GM18873 (cell line): ENCODE measurements around the gene PSMD9.
"Not testable (repeated sequence)": the region's sequence is repeated elsewhere in the genome, so short reads cannot be mapped to it uniquely, and the experiment has no call there.

ENCODE experiments used
- ATAC-seq: cut with Tn5 transposase; IDR thresholded peaks from one replicate; pipeline ENCODE4 v1.9.1; 2021; ENCODE audit warnings: mild to moderate bottlenecking, moderate library complexity, moderate number of reproducible peaks; ENCODE audit not compliant: unreplicated experiment, low FRiP score

Gene PSMD9, protein sequence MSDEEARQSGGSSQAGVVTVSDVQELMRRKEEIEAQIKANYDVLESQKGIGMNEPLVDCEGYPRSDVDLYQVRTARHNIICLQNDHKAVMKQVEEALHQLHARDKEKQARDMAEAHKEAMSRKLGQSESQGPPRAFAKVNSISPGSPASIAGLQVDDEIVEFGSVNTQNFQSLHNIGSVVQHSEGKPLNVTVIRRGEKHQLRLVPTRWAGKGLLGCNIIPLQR

DNA sequence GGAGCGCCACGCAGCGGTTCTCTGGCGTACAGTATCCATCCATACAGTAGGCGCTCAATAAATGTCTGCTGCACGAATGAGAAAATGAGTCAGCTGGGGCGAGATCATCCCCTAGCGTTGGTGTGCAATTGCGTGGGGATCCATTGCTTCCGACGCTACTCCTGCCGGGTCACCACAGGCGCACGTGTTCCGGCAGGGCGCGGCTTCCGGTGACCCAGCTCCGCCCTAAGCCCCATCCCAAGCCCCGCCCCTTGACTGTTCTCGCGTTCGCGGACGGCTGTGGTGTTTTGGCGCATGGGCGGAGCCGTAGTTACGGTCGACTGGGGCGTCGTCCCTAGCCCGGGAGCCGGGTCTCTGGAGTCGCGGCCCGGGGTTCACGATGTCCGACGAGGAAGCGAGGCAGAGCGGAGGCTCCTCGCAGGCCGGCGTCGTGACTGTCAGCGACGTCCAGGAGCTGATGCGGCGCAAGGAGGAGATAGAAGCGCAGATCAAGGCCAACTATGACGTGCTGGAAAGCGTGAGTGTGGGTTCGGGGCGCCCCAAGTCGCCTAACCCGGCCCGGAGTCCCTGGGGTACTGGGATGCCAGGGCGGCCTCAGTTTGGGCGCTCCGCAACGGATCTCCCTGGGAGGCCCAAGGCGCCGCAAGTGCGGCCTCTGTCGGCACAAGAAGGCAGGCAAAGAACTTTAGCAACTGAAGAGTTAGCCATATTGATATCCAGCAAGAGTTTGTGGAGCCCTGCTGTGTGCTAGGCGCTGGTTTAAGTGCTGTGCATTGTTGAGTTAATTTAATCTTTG is at the start of gene PSMD9:
TSS of gene PSMD9 (plus strand) at position 313 of the 796 bp plus-strand sequence. CDS start at position 380, 67 bp downstream.
- peak; percentile 65 for ATAC-seq

DNA sequence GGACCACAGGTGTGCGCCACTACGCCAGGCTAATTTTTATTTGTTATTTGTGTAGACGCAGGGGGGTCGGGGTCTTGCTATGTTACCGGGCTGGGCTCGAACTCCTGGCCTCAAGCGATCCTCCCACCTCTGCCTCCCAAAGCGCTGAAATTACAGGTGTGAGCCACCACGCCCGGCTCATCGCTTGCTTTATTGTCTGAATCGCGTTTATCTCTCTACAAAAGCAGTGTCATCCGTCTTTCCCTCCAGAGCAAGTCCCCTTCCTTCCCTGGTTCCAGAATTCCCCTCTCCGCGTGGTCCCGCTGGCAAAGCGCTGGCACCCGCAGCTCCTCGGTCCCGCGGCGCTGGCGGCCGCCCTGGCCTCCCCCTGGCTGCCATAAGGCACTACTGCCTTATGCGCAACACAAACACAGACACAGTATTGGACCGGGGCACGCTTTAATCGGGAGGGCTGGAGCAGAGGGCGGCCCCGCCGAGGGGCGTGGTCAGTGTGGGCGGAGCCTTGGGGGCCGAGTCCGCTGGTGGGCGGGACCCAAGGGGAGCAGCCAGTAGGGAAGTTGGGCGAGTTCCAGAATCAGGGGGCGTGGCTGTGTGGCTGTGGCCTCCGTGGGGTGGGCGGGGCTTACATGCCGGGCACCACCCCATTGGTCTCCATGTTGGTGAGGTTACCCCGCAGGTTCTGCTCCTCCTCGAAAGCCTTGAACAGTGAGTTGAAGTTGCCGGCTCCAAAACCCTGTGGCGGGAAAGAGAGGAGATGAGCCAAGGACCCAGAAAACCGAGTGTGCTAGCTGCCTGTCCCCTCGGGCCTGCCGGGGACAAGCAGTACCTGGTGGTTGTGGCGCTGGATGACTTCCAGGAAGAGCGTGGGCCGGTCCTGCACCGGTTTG is 49.2 kb upstream of the PSMD9 start:
- ATAC-seq = peak; percentile 90

DNA sequence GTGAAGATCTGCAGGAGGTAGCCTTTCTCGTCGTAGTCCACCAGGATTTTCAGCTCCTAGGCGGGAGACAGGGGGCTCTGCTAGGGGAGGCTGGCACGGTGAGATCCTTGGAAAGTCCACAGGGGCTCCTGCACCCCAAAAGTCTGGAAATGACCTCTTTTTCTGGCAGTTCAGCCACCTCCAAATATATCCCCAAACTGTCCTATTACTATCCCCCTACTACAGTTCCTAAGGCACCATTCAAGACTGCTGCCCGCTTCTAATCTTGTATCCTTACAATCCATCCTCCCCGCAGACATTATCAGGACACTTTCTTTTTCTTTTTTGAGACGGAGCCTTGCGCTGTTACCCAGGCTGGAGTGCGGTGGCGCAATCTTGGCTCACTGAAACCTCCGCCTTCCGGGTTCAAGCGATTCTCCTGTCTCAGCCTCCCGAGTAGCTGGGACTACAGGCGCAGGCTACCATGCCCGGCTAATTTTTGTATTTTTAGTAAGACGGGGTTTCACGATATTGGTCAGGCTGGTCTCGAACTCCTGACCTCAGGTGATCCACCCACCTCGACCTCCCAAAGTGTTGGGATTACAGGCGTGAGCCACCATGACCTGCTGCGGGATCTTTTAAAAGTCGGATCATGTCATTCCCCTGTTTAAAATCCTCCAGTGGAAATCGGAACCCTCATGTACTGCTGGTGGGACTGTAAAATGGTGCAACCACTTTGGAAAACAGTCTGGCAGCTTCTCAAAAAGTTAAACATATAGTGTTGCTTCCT is 48.4 kb upstream of the PSMD9 start:
- no peak for ATAC-seq

DNA sequence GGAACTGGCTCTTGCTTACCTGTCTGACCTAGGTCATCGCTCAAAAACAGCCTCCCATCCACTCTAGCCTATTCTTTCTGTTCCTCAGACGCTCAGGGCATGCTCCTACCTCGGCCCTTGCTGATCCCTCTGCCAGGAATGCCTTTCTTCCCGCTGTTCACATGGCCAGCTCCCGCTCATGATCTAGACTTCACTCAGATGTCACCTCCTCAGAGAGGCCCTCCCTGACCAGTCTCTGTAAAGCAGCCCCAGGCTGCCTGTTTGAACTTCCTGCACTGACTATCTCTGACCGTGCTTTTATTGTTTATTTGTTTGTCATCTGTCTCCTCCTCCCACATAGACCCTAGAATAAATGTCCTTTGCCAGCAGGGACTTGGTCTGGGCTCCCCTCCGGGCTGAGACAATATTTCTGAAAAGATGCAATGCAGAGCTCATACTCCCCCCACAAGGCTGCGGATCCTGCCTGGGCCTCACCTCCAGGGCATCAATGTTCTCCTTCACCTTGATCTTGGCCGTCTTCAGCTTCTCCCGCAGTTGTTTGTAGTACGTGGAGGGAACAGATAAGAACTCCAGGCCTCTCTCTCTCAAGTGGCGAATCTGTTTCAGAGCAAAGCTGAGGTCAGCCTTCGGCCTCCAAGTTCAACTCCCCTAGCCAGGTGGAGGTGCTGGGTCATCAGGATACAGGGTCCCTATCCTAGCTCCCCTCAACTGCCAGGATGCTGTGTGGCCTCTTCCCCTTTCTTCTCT is 45.2 kb upstream of the PSMD9 start:
- no peak for ATAC-seq

DNA sequence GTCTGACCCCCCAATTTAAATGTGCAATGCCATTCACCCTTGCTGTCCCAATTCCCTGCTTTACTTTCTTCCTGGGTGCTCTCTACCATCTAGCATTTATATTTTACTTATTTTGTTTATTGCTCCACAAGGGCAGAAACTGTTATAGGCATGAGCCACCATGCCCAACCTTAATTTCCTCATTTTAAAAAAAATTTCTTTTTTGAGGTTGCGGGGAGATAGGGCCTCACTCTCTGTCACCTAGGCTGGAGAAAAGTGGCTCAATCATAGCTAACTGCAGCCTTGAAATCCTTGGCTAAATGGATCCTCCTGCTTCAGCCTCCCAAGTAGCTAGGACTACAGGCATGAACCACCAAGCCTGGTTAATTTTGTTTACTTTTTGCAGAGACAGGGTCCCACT is 42.9 kb upstream of the PSMD9 start:
- ATAC-seq = no peak

DNA sequence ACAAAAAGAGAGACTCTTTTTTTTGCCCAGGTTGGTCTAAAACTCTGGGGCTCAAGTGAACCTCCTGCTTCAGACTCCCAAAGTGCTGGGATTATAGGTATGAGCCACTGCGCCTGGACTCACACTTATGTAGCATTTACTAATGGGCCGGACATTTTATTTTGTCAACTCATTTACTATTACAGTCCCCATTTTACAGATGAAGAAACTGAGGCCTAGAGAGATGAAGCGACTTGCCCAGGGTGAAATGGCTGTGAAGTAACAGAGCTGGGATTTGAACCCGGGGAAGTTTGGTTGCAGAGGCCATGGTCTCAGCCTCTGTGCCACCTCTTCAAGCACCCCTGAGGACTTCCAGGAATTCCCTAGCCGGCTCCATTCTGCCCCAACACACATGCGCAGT is 39.4 kb upstream of the PSMD9 start:
- no peak for ATAC-seq

DNA sequence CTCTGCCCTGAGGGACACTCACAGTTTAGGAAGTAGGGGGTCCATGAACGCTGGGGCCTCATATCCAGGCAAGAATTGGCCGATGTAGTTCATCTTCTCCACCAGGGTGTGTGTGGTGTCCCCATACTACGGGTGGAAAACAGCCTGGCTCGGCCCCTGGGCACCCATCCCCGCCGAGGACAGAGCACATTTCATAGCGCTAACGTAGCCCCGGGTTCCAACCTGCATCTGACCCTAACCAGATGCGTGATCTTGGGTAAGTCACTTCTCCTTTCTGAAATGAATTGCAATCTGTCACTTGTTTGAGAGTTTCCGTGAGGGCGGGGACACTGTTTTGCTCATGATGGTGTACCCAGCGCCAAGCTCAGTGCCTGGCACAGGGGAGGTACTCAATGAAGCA is 38.9 kb upstream of the PSMD9 start:
- no peak for ATAC-seq

DNA sequence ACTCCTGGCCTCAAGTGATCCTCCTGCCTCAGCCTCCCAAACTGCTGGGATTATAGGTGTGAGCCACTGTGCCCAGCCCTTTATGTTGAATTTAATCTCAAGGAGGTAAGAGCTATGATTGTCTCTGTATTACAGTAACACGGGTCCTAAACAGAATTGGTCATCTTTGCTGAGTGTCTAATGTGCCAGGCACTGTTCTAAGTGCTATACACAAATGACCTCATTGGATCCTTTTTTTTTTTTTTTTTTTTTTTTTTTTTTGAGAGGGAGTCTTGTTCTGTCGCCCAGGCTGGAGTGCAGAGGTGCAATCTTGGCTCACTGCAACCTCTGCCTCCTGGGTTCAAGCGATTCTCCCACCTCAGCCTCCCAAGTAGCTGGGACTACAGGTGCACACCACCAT is 36.2 kb upstream of the PSMD9 start:
- not testable (repeated sequence) for ATAC-seq

DNA sequence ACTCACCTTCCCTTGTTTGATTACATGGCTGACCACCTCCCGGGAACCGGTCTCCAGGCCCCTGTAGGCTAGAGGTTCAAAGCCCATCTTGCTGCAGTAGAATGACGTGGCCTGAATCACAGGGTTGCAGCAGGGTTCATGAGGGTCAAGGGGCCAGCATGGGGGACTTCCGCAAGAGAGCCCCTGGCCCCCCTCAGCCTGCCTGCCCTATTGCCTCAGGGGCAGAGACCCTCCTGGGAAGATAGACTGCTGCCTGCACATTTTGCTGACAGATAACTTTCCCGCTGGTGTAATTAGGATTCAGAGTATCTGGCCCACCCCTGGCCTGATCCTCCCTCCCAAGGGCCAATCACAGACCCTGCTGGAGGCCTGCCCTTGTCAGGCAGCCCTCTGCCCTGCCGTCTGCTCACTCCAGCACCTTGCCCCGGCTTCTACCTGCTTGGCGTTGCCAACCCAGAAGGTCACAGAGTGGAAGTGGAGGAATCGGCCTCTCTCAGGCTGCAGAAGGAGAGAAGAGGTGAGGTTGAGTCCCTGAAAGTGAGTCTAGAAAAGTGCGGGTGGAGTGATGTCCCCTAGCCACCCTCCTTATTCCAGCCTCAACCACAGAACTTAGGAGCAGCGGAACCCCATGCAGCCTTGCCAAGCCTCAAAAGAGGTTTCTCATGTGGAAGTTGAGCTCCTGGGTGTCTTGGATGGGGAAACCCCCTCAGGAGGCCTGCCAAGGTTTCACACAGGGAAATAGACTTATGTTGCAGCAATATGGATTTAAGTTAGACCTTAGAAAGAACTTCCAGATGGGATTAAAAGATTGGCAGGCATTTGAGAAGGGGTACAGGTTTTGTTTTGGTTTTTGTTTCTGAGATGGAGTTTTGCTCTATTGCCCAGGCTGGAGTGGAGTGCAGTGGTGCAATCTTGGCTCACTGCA is 31.0 kb upstream of the PSMD9 start:
- ATAC-seq = no peak

DNA sequence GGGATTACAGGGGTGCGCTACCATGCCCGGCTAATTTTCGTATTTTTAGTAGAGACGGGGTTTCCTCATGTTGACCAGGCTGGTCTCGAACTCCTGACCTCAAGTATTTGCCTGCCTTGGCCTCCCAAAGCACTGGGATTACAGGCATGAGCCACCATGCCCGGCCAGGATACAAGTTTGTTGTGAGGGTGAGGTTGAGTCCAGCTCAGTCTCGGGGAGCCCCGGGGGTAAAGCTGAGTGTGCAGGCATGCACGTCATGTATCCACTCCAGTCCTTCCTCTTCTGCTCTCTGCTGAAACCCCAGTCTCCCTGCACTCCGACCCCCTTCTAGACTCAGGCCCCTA is 30.3 kb upstream of the PSMD9 start:
- no peak for ATAC-seq

DNA sequence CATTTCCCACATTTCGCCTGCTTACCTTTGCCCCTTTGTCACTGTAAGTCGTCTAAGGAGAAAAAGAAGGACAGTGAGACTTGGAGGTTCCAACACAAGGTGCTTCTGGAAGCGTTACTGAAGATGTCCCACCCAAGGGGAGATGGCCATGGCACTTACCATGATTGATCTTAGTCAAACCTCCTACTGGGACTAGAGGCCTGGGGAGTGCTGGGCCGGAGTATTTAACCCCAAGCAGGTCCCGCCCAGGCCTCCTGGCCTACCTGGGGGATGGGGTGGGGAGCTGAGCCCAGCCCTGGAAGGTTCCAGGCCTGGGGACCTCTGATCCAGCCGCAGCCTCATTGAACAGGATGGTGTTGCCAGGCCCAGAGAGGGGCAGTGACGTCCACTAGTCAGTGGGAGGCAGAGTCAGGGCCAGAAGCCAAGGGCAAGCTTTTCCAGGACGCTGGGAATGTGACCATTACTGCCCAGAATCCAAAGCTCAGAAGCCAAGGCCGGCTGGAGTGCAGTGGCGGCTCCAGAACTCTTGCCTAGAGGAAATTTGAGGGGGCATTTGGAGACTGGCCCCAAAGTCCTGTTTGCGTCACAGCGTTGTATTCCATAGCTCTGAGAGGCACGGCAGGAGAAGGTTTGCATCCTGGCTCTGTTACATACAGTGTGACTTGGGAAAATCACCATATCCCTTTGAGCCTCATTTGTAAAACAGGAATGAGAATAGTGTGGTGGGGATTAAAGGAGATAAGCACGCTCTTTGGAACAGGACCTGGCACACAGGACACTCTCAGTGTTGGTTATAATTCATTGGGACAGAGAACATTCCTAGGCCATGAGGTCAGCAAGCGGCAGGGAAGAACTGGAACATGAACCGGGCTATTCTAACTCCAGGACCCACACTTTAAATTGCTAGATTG is 29.7 kb upstream of the PSMD9 start, which contains the start of gene HPD:
TSS of gene HPD (minus strand) at position 198 of the 911 bp plus-strand sequence. CDS start at position 162, 36 bp downstream.
- no peak for ATAC-seq

DNA sequence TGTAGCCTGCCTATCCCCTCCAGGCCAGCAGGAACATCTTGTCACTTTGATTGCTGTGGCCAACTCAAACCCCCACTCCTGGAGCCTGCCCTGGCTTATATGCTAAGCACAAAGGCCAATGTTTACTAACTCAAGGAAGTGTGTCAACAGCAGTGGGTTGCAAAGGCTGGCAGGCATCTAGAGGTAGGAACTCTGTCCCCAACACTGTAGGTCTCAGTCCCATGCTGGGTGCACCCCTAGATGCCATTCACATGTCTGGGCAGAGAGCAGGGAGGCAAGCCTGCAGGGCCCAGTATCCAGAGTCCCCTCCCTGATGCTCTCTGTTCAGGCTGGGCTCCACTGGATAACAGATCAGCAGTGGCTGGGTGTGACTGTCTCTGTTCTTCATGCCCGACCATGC is 28.3 kb upstream of the PSMD9 start:
- ATAC-seq = no peak

DNA sequence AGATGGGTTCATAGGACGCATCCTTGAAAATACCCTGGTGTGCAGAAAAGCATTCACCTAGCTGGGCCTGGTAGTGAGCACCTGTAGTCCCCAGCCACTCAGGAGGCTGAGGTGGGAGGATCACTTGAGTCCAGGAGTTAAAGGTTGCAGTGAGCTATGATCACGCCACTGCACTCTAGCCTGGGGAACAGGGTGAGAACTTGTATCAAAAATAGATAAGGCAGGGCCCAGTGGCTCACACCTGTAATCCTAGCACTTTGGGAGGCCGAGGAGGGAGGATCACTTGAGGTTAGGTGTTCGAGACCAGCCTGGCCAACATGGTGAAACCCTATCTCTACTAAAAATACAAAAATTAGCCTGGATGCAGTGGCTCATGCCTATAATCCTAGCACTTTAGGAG is 27.9 kb upstream of the PSMD9 start:
- not testable (repeated sequence) for ATAC-seq

DNA sequence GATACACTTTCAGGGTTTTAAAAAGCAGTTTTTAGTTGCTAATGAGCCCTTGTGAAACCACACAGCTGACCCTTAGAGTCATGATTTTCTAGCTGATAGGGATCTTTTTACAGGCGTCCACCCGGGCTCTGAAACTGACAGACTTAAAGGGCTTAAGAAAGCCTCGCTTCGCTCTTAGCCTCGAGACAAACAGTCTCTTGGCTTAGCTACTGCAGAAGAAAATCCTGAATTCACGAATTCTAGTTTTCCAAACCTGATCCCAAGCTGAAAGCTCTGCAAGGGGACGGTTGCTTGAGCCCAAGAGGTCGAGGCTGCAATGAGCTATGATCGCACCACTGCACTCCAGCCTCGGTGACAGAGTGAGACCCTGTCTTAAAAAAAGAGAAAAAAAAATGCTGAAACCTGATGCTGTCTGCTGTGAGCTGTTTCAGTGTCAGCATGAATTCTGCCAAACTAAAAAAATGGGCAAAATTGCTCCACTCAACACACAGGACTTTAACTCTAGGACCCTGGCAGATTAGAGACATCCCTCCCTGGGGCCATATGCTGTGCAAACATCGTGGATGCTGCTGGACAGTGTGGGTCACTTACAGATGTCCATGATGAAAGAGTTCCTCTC is 26.8 kb upstream of the PSMD9 start:
- ATAC-seq = no peak

DNA sequence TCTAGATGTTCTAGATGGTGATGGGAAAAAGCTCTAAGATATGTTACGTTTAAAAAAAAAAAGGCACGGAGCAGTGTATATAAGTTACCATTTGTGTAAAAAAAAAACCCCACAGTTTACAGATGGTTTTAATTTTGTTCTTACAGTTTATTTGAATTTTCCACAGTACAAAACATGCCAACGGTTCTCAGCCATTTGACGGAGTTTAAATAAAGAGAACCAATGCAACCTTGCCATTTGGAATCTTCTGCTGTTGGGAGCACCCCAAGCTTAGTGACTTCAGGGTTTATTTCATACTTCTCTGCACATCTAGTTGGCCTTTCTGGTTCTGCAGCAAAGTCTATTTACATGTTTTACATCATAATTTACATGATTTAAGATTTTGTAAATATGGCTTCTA is 22.3 kb upstream of the PSMD9 start:
- ATAC-seq = no peak

DNA sequence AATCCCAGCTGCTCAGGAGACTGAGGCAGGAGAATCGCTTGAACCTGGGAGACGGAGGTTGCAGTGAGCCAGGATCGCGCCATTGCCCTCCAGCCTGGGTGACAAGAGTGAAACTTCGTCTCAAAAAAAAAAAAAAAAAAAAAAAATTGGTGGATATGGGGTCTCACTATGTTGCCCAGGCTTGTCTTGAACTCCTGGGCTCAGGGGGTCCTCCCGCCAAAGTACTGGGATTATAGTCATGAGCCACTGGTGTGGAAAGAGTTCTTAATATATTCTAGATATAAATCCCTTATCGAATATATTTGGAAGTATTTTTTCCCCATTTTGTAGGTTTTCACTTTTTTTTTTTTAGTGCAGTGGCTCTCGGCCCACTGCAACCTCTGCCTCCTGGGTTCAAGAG is 19.4 kb upstream of the PSMD9 start:
- not testable (repeated sequence) for ATAC-seq

DNA sequence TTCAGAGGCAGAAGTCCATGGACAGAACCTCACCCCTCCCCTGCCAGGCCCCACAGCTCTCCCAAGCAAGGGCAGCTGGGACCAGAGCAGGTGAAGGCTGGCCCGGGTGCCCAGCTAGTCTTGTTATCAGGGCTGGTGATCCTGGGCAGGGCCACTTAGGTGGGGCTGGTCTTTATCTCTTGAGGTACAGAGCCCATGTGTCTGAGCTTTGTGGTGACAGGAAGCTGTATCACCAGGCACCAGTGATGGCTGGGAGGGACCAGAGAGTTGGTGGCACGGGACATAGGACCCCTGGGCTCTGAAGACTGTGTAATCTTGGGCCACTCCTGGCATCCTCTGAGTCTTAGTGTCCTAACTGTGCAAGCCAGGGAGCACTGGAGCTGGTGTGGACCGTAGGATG is 17.1 kb upstream of the PSMD9 start:
- no peak for ATAC-seq
